Measurements from ENCODE around the gene FAM180B.
A peak's percentile ranks its signal among the peaks of the same experiment; 100 is the strongest.
"Not testable (repeated sequence)": the region's sequence is repeated elsewhere in the genome, so short reads cannot be mapped to it uniquely, and the experiment has no call there.

FAM180B gene

DNA sequence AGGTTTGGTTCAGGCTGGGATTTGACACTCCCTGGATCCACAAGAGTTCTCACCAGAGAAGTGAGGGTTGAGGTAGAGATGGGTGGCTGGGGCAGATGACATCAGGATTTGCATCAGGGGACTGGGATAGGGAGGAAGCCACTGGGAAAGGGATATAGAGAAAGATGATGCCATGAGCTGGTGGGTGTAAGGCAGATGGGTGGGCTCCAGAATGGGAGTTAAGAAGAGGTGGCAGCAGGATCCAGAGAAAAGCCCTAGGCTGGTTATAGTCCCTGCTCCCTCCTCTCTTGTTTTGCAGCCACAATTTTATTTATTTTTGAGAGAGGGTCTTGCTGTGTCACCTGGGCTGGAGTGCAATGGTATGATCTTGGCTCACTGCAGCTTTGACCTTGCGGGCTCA is 9.5 kb downstream of the FAM180B start:
- DNase-seq, result no peak

DNA sequence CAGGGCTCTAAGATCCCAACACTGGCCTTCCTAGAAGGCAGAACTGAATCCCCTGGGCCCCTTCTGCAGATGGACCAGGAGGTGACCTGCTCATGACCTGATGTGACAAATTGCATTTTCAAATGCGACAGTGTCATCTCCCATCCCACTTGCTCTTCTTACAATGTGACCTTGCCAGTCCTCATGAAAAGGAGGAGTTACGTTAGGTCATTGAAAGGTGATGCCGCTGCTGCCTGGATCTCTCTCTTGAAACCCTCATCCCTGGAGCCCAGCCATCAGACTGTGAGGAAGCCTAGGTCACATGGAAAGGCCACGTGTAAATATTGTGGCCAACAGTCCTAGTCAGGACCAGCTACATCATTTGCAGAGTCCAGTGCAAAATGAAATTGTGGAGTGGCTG is 13.4 kb downstream of the FAM180B start:
- DNase-seq, result no peak

DNA sequence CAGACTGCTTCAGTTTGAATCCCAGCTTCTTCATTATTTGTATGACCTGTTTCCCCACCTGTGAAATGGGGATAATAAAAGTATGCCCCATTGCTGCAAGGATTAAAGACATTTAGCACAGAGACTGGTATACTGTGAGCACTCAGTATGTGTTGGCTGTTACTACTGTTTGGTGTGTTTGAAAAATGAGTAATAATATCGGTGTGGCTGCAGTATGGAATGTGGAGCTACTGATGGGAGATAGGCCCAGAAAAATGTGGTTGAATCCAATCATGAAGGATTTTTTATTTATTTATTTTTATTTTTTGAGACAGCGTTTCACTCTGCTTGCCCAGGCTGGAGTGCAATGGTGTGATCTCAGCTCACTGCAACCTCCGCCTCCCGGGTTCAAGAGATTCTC is 16.8 kb downstream of the FAM180B start:
- no peak for DNase-seq

DNA sequence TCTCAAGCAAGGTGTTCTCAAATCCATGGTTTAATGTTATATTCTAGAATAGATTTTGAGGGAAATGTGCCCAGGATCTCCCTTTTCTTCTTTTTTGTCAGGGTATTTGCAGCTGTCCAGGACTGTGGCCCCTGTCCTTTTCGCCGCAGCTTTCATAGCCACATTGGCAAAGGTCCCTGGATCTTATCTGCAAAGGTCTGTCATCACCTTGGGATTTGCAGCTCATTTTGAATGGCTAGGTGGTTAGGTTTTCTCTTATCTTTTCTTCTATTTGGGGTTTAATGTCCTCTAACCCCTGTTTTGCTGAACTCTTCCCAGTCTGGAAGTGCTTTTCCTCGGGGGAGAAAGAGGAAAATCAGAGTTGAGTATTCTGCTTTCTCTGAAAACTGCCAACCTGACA is 19.4 kb downstream of the FAM180B start:
- no peak for DNase-seq

DNA sequence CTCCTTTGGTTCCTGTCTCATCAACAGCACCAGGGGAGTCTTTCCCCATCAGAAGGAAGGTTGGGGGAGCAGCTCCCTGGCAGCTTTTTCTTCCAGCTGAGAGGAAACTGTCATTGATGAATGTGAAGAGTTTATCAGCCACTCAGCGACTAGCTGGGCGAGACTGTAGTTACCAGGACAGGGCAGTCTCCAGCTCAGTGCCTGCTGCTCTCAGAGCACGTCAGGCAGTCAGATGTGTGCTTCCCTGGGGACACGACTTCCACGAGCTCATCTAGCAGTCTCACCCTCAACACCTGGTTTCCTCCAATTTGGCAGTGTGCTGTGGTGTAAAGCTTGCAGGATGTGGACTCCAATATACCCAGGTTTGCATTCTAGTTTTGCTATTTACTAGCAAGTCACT is 20.3 kb downstream of the FAM180B start:
- DNase-seq, result peak; percentile 33

DNA sequence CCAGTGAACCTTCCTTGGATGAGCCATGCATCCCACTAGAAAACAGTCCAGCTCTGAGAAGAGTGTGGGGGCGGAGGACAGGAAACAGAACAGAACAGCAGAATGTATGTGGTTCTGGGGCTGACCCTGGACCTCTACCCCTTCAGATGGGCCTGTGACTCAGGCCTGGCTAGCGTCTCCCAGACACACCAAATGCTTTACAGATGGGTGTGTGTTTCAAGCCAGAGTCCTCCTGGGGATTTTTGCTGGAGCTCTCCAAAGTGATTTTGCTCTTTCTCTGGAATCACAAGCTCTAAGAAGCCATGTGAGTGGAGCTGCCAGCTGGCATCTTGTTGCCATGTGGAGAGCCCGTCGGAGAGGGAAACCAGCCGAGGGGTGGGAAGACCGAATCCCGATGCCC is 20.9 kb downstream of the FAM180B start:
- DNase-seq, result peak; percentile 91

DNA sequence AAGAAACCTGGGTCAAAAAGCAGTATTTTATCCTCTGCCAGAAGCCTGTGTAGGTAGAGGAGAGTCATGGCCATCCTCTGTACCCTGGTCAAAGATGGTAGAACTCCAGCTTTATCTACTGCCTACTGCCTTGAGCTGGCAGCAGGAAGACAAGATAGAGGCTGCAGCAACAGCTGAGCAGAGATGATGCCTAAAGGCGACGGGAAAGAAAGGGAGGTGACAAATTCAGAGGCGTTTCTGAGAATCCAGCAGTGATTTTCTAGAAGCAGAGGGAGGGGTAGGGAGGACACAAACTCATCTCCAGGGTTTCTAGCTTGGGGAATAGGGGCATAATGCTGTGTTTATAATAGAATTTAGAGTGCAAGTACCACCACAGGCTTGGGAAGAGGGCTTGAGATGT is 23.2 kb downstream of the FAM180B start:
- DNase-seq, result no peak

DNA sequence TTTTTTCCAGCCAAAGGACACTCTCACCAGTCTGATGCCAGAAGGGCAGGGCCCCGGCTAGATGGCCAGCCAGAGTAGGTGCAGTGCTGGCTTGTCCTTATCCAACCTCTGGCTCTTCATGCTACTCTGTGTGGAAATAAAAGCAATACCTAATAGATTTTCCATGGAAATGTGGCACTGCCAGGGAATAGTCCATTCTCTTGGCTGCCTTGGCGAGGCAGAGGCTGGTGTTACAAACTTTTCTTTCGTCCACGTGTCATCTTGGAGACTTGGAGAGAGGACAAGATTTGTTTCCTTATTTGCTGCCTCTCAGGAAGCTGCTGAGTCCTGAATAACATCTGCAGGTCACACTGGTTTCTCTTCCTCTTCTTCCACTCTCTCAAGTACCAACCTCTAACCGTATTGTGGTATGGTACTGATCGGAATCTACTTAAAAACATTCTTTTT is 24.9 kb downstream of the FAM180B start:
- no peak for DNase-seq

DNA sequence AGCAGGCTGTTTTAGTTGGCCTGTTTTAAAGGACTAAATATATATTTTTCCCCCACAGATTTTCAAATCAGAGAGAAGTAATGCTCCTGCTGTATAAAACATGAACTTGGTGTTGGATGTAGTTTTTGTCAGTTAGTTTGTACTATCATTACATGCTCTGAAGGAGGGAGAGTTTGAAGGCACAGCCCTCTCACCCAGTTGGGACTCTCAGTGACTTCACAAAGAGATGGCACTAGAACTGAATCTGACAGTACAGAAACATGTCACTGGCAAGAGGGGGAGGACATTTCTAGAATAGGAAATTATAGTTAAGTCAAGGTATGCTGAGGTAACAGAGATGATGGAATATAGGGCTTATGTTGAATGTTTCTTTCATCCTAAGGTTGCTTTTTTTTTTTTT is 28.8 kb downstream of the FAM180B start:
- no peak for DNase-seq

DNA sequence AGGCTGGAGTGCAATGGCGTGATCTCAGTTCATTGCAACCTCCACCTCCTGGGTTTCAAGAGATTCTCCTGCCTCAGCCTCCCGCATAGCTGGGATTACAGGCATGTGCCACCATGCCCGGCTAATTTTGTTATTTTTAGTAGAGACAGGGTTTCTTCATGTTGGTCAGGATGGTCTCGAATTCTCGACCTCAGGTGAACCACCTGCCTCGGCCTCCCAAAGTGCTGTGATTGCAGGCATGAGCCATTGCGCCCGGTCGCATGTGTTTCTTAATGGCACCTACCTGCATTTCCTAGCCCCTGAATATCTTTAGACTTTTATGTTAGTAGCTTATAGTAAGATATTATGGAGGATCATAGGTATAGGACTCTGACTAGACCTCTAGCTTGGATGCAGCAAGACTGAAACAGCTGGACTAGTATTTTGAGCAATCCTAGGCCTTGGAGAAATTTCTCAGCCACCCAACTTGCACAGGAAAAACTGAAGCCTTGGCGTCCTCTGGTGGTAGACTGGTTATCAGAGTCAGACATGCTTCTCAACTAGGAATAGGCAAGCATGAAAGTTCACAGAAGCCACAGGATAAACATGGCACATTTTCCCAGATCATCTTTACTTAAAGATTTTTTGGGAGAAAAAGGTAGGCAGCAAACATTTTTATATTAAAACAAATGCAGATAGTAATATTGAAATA is 30.4 kb downstream of the FAM180B start:
- peak; percentile 74 for DNase-seq

DNA sequence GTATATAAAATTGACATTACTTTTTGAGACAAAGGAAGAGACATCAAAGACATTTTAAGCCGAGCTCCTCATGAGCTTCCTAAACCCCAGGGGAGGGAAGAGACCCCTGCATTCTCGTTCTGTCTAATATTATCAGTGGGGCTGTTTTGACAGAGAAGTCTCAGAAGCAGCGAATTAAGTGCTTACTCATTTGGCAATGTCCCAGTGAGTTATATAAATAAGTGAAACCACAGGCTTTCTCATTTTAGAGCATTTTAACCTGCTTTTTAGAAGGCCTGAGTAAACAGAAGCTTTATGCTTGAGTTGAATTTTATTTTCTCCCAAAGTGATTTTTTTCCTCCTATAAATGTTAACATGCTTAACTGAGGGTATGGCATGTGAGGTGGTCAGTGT is 30.9 kb downstream of the FAM180B start:
- peak; percentile 36 for DNase-seq

DNA sequence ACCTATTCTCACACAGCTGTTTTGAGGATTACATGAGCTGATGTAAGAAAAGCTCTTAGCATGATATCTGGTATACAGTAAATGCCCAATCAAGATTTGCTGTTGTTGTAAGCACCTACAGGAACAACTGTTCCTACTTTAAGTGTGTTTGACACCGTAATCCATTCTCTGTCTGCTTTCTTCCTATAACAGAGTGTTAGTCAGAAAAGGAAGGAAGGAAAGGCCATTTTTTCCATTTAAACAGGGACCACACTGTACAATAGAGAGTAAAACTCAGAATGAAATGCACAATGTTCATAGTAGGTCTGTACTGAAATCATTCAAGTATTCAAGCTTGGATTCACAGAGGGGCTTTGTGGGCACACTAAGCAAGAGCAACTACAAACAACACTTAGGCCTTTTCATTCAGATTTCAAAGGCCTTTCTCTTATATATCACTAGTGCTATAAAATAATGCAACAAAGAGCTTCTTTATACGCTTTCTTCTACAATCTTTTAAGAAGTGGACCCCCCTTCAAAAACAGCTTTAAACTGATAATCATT is 34.4 kb downstream of the FAM180B start:
- no peak for DNase-seq

DNA sequence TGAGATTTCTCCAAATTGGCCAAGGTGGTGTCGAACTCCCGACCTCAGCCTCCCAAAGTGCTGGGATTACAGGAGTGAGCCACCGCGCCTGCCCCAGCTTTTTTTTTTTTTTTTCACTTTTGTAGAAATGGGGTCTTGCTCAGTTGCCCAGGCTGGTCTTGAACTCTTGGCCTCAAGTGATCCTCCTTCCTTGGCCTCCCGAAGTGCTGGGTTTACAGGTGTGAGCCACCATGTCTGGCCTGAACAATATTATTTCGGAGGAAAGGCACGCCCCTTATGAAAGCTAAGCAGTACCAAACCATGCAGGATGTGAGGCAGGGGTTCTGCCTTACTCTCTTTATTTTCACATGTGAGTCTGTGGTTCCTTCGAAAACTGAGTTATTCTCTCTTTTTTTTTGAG is 39.8 kb downstream of the FAM180B start:
- no peak for DNase-seq

DNA sequence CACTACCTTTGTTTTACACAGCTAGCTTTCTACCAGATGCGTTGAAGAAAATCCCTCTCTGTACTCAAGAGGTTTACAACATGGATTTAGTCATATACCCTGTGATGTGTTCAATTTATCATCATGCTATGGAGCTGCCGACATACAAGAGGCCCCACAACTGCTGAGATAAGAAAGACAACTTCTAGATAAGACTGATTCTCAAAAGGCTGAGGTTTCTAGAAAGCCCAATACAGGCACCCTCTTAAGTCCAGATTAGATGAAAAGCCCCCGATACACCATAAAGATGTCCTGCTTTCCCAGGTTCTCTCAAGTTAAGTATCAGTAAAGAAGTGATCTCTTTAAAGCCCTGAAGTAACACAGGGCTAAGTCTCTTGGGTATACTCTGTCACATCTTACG is 41.5 kb downstream of the FAM180B start:
- DNase-seq, result no peak

DNA sequence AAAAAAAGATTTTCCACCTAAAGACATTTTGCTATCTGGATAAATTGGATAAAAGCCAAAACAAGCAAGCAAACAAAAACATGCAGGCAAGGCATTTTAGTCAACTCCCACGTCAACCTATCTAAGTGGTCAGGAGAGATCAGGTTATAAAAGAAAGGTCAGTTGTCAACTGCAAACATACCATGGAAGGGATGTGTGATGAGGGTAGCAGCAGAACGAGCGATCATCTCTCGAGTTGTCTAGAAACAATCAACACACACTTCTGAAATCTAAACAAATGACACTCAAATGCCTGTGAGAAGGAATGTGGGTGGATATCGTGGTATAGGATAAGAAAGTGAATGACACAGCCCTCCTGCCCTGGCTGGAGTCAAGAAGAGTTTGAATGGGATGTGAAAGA is 45.0 kb downstream of the FAM180B start:
- DNase-seq, result no peak

DNA sequence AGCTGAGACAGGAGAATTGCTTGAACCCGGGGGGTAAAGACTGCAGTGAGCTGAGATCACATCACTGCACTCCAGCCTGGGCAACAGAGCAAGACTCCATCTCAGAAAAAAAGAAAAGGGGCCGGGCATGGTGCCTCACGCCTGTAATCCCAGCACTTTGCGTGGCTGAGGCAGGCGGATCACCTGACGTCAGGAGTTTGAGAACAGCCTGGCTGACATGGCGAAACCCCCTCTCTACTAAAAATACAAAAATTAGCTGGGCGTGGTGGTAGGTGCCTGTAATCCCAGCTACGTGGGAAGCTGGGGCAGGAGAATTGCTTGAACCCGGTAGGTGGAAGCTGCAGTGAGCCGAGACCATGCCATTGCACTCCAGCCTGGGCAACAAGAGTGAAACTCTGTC is 49.9 kb downstream of the FAM180B start:
- not testable (repeated sequence) for DNase-seq
